GM12864 (cell line): ENCODE results near the gene CRYBB1.

Experiments used
- DNase-seq: peaks from one replicate; pipeline ENCODE4 v3.0.0-alpha.2; 2011; ENCODE audit warnings: low read depth
- H3K4me3 ChIP-seq: 2 replicates; pipeline ENCODE4 v1.5.1; 2011; ENCODE audit warnings: mild to moderate bottlenecking, low read depth, low read length, control low read depth
- CTCF ChIP-seq: IDR thresholded peaks from 2 replicates; pipeline ENCODE4 v1.5.1; 2011; ENCODE audit warnings: low read depth, mild to moderate bottlenecking, moderate library complexity, low read length, control low read depth, inconsistent platforms; ENCODE audit errors: missing control alignments

The CRYBB1 gene

GRCh38 chr22:26551568-26551967 is 66.3 kb downstream of the CRYBB1 start:
- no peak overlapping the region for H3K4me3 ChIP-seq
- no peak for TF ChIP-seq CTCF
- no peak for DNase-seq

DNA sequence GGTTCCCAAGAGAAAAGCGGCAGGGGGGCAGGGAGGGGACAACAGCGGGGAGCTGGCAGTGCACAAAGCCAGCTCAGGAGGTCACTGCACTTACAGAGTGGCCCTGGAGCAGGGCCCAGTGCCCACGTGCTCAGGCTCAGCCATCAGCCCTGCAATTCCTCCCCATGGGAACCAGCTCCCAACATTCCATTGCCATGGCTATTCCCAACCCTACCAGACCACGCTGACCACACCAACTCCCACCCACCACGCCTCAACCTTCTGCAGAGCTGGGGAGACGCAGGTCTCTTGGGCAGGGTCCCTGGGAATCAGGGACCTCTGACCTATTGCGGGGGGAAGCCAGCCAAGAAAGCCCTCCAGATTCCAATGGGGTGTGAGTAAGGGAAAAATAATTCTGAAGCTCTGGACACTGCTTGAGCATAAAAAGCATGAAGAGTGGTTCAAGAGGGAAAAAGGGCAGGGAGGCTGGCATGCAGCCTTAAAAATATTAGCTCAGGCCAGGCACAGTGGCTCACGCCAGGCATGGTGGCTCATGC is 67.3 kb downstream of the CRYBB1 start:
- DNase-seq = no peak
- TF ChIP-seq CTCF = no peak

GRCh38 chr22:26549902-26550497 is 67.8 kb downstream of the CRYBB1 start:
- DNase-seq = no peak
- no peak for TF ChIP-seq CTCF
- no peak overlapping the region for H3K4me3 ChIP-seq

More for the DNA sequence above, 67.3 kb downstream of the CRYBB1 start:
- no peak overlapping the region for H3K4me3 ChIP-seq
